GM23338 (cell line): Measurements from ENCODE around the gene CR2. TPM values are rescaled to one million over a fixed set of nuclear protein-coding genes. Genes with fewer than 3 reads are reported as not detected.

Experiments used
- ATAC-seq: fragments of 200-7000 bp; cut with Tn5 transposase; 3 replicates; pipeline ENCODE4 v1.9.1; 2020
- DNase-seq: peaks from one replicate; pipeline ENCODE4 v3.0.0-alpha.2; 2015; ENCODE audit warnings: low spot score
- H2AFZ ChIP-seq: fragments of 200-600 bp; sonication (generic); 2 replicates; pipeline ENCODE4 v1.8.0; 2016; ENCODE audit warnings: antibody characterized with exemption, mild to moderate bottlenecking, moderate library complexity
- H3F3A ChIP-seq: fragments of 200-600 bp; sonication (generic); replicated peaks from 2 replicates; pipeline ENCODE4 v1.8.0; 2017; ENCODE audit warnings: antibody characterized with exemption, mixed run types, low read depth
- H3K27ac ChIP-seq: fragments of 200-600 bp; sonication (generic); 2 replicates; pipeline ENCODE4 v1.6.1; 2016; ENCODE audit warnings: low read depth
- H3K27me3 ChIP-seq: fragments of 200-600 bp; sonication (generic); 2 replicates; pipeline ENCODE4 v1.8.0; 2016; ENCODE audit warnings: mild to moderate bottlenecking, mixed run types, moderate library complexity; ENCODE audit not compliant: insufficient read depth
- H3K36me3 ChIP-seq: fragments of 200-600 bp; sonication (generic); 2 replicates; pipeline ENCODE4 v1.8.0; 2016; ENCODE audit warnings: mild to moderate bottlenecking; ENCODE audit not compliant: insufficient read depth
- H3K4me1 ChIP-seq: fragments of 200-600 bp; sonication (generic); 2 replicates; pipeline ENCODE4 v1.8.0; 2016; ENCODE audit warnings: mild to moderate bottlenecking, moderate library complexity; ENCODE audit not compliant: insufficient read depth
- H3K4me2 ChIP-seq: fragments of 200-600 bp; sonication (generic); 2 replicates; pipeline ENCODE4 v1.7.1; 2017; ENCODE audit warnings: mixed run types
- H3K4me3 ChIP-seq: fragments of 200-600 bp; sonication (generic); 2 replicates; pipeline ENCODE4 v1.6.1; 2016; ENCODE audit warnings: mixed run types
- H3K79me2 ChIP-seq: fragments of 200-600 bp; sonication (generic); replicated peaks from 2 replicates; pipeline ENCODE4 v1.8.0; 2017; ENCODE audit warnings: mild to moderate bottlenecking; ENCODE audit not compliant: insufficient read depth
- H3K9me2 ChIP-seq: fragments of 200-600 bp; sonication (generic); 2 replicates; pipeline ENCODE4 v1.8.0; 2017; ENCODE audit not compliant: insufficient read depth
- H4K20me1 ChIP-seq: fragments of 200-600 bp; sonication (generic); replicated peaks from 2 replicates; pipeline ENCODE4 v1.8.0; 2017; ENCODE audit warnings: mild to moderate bottlenecking; ENCODE audit not compliant: insufficient read depth
- H3K27ac Mint-ChIP-seq: 2 replicates; pipeline ENCODE4 v1.8.0; 2020; ENCODE audit warnings: inconsistent platforms, mild to moderate bottlenecking, moderate library complexity, mixed read lengths
- H3K27me3 Mint-ChIP-seq: 3 replicates; pipeline ENCODE4 v1.8.0; 2022; ENCODE audit warnings: low read depth, mild to moderate bottlenecking, moderate library complexity, mixed read lengths, inconsistent platforms; ENCODE audit not compliant: insufficient read depth, poor library complexity
- H3K36me3 Mint-ChIP-seq: 3 replicates; pipeline ENCODE4 v1.8.0; 2021; ENCODE audit warnings: low read depth, mild to moderate bottlenecking, inconsistent platforms, moderate library complexity, mixed read lengths
- H3K4me1 Mint-ChIP-seq: 3 replicates; pipeline ENCODE4 v1.8.0; 2020; ENCODE audit warnings: mild to moderate bottlenecking, inconsistent platforms, mixed read lengths
- H3K4me3 Mint-ChIP-seq: 3 replicates; pipeline ENCODE4 v1.8.0; 2021; ENCODE audit warnings: moderate library complexity, mild to moderate bottlenecking, inconsistent platforms, mixed read lengths
- H3K9me3 Mint-ChIP-seq: 3 replicates; pipeline ENCODE4 v1.8.0; 2020; ENCODE audit warnings: moderate library complexity, mild to moderate bottlenecking, inconsistent platforms, mixed read lengths
- CREB1 ChIP-seq: fragments of 250-450 bp; sonication (Bioruptor Pico); IDR thresholded peaks from 2 replicates; pipeline ENCODE4 v1.5.0; 2020; ENCODE audit warnings: low read depth, mild to moderate bottlenecking, moderate library complexity
- JUNB ChIP-seq: IDR thresholded peaks from one replicate; pipeline ENCODE4 v1.6.1; 2016; ENCODE audit warnings: antibody characterized with exemption; ENCODE audit not compliant: unreplicated experiment
- NANOG ChIP-seq: IDR thresholded peaks from 2 replicates; pipeline ENCODE4 v1.6.1; 2016; ENCODE audit warnings: antibody characterized with exemption, borderline replicate concordance
- polyA plus RNA-seq: library from polyadenylated mRNA; unstranded; fragments of >200 nt; fragmentation: Nextera tagmentation; extraction: Ambion mirVana; gene quantifications from 2 replicates; pipeline ENCODE4 v1.2.1, GENCODE V29; 2016
- total RNA-seq: library from RNA; depleted of rRNA; stranded (reverse); fragments of >200 nt; shearing (Covaris generic); gene quantifications from 2 replicates; pipeline ENCODE4 v1.2.3, GENCODE V29; 2014
- TF ChIP-seq, protein P1 (sequence below): IDR thresholded peaks from 2 replicates; pipeline ENCODE4 v1.6.1; 2016; ENCODE audit warnings: antibody characterized with exemption
- TF ChIP-seq, protein P2 (sequence below), 2 experiments: fragments of 200-600 bp in 1 of 2; sonication (generic) in 1 of 2; conservative IDR thresholded peaks; 2 replicates each; pipeline versions ENCODE4 v1.5.1 to v1.6.1; 2016 to 2017; ENCODE audit warnings: antibody characterized with exemption in 2 of 2, low read depth in 2 of 2, mild to moderate bottlenecking in 2 of 2, moderate library complexity in 1 of 2
- TF ChIP-seq, protein P3 (sequence below): fragments of 250-450 bp; sonication (Bioruptor Pico); IDR thresholded peaks from 2 replicates; pipeline ENCODE4 v1.5.0; 2020; ENCODE audit warnings: mild to moderate bottlenecking, moderate library complexity

The CR2 gene
- total and polyA plus RNA-seq, 2 experiments from 2014 or later: 2.7 to 5.4 TPM

DNA sequence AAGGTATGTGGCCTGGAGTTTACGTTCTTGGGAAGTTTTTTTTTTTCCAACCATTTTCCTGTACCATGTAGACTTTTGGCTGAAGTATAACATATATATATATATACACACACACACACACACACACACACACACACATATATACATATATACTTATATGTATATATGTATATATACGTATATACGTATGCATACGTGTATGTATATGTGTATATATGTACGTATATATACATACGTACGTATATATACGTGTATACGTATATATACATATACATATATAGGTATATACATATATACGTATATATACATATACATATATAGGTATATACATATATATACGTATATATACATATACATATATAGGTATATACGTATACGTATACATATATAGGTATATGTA, 60.8 kb downstream of the CR2 start:
- peaks cover 2% of the 10 kb centered on the region; the same call in 1 of the 3 replicates for H3K4me1 Mint-ChIP-seq
- no peaks in the 10 kb centered on the region for H3K27me3 Mint-ChIP-seq
- TF ChIP-seq, protein P1, sequence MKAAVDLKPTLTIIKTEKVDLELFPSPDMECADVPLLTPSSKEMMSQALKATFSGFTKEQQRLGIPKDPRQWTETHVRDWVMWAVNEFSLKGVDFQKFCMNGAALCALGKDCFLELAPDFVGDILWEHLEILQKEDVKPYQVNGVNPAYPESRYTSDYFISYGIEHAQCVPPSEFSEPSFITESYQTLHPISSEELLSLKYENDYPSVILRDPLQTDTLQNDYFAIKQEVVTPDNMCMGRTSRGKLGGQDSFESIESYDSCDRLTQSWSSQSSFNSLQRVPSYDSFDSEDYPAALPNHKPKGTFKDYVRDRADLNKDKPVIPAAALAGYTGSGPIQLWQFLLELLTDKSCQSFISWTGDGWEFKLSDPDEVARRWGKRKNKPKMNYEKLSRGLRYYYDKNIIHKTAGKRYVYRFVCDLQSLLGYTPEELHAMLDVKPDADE: no peak
- TF ChIP-seq, protein P2, sequence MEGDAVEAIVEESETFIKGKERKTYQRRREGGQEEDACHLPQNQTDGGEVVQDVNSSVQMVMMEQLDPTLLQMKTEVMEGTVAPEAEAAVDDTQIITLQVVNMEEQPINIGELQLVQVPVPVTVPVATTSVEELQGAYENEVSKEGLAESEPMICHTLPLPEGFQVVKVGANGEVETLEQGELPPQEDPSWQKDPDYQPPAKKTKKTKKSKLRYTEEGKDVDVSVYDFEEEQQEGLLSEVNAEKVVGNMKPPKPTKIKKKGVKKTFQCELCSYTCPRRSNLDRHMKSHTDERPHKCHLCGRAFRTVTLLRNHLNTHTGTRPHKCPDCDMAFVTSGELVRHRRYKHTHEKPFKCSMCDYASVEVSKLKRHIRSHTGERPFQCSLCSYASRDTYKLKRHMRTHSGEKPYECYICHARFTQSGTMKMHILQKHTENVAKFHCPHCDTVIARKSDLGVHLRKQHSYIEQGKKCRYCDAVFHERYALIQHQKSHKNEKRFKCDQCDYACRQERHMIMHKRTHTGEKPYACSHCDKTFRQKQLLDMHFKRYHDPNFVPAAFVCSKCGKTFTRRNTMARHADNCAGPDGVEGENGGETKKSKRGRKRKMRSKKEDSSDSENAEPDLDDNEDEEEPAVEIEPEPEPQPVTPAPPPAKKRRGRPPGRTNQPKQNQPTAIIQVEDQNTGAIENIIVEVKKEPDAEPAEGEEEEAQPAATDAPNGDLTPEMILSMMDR (conservative IDR thresholded peaks at IDR 0.05; ENCODE audit: low read depth in 2 of 2): no peak
- TF ChIP-seq, protein P3, sequence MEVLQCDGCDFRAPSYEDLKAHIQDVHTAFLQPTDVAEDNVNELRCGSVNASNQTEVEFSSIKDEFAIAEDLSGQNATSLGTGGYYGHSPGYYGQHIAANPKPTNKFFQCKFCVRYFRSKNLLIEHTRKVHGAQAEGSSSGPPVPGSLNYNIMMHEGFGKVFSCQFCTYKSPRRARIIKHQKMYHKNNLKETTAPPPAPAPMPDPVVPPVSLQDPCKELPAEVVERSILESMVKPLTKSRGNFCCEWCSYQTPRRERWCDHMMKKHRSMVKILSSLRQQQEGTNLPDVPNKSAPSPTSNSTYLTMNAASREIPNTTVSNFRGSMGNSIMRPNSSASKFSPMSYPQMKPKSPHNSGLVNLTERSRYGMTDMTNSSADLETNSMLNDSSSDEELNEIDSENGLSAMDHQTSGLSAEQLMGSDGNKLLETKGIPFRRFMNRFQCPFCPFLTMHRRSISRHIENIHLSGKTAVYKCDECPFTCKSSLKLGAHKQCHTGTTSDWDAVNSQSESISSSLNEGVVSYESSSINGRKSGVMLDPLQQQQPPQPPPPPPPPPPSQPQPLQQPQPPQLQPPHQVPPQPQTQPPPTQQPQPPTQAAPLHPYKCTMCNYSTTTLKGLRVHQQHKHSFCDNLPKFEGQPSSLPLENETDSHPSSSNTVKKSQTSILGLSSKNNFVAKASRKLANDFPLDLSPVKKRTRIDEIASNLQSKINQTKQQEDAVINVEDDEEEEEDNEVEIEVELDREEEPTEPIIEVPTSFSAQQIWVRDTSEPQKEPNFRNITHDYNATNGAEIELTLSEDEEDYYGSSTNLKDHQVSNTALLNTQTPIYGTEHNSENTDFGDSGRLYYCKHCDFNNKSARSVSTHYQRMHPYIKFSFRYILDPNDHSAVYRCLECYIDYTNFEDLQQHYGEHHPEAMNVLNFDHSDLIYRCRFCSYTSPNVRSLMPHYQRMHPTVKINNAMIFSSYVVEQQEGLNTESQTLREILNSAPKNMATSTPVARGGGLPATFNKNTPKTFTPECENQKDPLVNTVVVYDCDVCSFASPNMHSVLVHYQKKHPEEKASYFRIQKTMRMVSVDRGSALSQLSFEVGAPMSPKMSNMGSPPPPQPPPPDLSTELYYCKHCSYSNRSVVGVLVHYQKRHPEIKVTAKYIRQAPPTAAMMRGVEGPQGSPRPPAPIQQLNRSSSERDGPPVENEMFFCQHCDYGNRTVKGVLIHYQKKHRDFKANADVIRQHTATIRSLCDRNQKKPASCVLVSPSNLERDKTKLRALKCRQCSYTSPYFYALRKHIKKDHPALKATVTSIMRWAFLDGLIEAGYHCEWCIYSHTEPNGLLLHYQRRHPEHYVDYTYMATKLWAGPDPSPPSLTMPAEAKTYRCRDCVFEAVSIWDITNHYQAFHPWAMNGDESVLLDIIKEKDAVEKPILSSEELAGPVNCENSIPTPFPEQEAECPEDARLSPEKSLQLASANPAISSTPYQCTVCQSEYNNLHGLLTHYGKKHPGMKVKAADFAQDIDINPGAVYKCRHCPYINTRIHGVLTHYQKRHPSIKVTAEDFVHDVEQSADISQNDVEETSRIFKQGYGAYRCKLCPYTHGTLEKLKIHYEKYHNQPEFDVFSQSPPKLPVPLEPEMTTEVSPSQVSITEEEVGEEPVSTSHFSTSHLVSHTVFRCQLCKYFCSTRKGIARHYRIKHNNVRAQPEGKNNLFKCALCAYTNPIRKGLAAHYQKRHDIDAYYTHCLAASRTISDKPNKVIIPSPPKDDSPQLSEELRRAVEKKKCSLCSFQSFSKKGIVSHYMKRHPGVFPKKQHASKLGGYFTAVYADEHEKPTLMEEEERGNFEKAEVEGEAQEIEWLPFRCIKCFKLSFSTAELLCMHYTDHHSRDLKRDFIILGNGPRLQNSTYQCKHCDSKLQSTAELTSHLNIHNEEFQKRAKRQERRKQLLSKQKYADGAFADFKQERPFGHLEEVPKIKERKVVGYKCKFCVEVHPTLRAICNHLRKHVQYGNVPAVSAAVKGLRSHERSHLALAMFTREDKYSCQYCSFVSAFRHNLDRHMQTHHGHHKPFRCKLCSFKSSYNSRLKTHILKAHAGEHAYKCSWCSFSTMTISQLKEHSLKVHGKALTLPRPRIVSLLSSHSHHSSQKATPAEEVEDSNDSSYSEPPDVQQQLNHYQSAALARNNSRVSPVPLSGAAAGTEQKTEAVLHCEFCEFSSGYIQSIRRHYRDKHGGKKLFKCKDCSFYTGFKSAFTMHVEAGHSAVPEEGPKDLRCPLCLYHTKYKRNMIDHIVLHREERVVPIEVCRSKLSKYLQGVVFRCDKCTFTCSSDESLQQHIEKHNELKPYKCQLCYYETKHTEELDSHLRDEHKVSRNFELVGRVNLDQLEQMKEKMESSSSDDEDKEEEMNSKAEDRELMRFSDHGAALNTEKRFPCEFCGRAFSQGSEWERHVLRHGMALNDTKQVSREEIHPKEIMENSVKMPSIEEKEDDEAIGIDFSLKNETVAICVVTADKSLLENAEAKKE (CRISPR knock-in tag): no peak
- TF ChIP-seq NANOG (no peak), CREB1 (CRISPR knock-in tag) (no peak), JUNB (no peak)
- H3K9me3 Mint-ChIP-seq: no peaks in the 10 kb centered on the region
- Histone ChIP-seq H3K36me3 (no peaks in the 10 kb centered on the region), H3K4me2 (no peak overlapping the region), H3F3A (no peaks in the 10 kb centered on the region), H4K20me1 (no peaks in the 10 kb centered on the region), H3K27me3 (no peaks in the 10 kb centered on the region), H3K4me1 (no peaks in the 10 kb centered on the region), H2AFZ (no peak overlapping the region), H3K79me2 (no peaks in the 10 kb centered on the region), H3K4me3 (no peak overlapping the region), H3K9me2 (no peaks in the 10 kb centered on the region), H3K27ac (no peak overlapping the region)
- ATAC-seq (no peak), DNase-seq (no peak)
- no peaks in the 10 kb centered on the region for H3K36me3 Mint-ChIP-seq
- H3K27ac Mint-ChIP-seq: no peak overlapping the region
- H3K4me3 Mint-ChIP-seq: no peak overlapping the region
